ENCODE results near the gene SNX19.
A peak's percentile ranks its signal among the peaks of the same experiment; 100 is the strongest.

Gene SNX19

GRCh38 chr11:130854483-130854882, 61.8 kb downstream of the SNX19 start:
- no peak overlapping the region for H3K4me3 ChIP-seq (ENCODE audit: low read depth, low read length)
- TF ChIP-seq, protein P1, sequence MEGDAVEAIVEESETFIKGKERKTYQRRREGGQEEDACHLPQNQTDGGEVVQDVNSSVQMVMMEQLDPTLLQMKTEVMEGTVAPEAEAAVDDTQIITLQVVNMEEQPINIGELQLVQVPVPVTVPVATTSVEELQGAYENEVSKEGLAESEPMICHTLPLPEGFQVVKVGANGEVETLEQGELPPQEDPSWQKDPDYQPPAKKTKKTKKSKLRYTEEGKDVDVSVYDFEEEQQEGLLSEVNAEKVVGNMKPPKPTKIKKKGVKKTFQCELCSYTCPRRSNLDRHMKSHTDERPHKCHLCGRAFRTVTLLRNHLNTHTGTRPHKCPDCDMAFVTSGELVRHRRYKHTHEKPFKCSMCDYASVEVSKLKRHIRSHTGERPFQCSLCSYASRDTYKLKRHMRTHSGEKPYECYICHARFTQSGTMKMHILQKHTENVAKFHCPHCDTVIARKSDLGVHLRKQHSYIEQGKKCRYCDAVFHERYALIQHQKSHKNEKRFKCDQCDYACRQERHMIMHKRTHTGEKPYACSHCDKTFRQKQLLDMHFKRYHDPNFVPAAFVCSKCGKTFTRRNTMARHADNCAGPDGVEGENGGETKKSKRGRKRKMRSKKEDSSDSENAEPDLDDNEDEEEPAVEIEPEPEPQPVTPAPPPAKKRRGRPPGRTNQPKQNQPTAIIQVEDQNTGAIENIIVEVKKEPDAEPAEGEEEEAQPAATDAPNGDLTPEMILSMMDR (IDR thresholded peaks at IDR 0.05; ENCODE audit: low read depth, low read length), result no peak

DNA sequence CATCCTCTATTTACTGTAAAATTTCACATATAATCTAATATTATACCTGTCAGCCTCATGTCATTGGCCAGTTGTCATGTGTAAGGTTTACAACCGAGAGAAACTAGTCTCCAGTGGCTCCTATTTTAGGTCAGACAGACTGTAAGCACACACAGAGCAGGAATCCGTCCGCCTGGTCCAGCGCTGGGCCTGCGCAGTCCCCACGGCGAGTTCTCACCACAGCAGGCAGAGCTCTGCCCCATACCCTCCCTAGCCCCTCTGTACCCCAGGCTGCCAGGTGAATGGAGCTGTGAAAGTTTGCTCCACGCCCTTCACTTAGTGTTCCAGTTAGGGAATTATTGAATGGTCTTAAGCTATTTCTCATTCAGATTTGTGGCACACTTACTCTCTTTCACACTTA, 63.7 kb downstream of the SNX19 start:
- H3K4me3 ChIP-seq (ENCODE audit: low read depth, low read length), result no peak overlapping the region
- TF ChIP-seq, protein P1 (IDR thresholded peaks at IDR 0.05; ENCODE audit: low read depth, low read length), result no peak

DNA sequence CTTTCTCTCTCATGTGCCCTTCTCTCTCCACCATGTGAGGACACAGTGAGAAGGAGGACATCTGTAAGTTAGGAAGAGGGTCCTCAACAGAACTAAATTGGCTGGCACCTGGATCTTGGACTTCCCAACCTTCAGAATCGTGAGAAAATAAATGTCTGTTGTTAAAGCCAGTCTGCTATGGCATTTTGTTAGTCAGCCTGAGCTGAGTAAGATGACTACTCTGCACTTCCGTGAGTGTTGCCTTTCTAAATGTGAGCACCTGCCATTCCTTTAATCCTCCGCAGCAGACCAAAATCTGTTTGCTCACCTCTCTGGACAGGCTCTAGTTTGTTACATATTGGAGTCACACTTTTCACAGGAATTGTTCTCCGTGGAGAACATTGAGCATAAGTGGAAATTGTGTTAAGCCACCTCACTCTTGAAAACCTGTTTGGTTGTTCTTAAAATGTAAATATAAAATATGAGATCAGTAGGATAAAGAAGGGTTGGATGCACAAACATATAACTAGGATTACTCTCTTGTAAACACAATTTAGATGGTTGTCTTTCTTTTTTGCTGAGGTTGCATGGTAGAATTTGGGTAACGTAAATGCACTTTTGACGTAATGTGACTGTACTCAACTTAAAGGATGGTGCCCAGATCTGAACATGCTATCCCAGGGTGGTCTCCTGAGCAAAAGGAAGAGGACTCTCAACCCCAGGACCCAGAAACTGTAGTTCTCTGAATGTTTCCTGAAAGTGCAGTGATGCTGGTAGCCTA, 65.9 kb downstream of the SNX19 start:
- no peak overlapping the region for H3K4me3 ChIP-seq (ENCODE audit: low read depth, low read length)
- TF ChIP-seq, protein P1 (IDR thresholded peaks at IDR 0.05; ENCODE audit: low read depth, low read length), result no peak

GRCh38 chr11:130849215-130849568, 67.1 kb downstream of the SNX19 start:
- H3K4me3 ChIP-seq (ENCODE audit: low read depth, low read length), result no peak overlapping the region
- TF ChIP-seq, protein P1 (IDR thresholded peaks at IDR 0.05; ENCODE audit: low read depth, low read length), result no peak

DNA sequence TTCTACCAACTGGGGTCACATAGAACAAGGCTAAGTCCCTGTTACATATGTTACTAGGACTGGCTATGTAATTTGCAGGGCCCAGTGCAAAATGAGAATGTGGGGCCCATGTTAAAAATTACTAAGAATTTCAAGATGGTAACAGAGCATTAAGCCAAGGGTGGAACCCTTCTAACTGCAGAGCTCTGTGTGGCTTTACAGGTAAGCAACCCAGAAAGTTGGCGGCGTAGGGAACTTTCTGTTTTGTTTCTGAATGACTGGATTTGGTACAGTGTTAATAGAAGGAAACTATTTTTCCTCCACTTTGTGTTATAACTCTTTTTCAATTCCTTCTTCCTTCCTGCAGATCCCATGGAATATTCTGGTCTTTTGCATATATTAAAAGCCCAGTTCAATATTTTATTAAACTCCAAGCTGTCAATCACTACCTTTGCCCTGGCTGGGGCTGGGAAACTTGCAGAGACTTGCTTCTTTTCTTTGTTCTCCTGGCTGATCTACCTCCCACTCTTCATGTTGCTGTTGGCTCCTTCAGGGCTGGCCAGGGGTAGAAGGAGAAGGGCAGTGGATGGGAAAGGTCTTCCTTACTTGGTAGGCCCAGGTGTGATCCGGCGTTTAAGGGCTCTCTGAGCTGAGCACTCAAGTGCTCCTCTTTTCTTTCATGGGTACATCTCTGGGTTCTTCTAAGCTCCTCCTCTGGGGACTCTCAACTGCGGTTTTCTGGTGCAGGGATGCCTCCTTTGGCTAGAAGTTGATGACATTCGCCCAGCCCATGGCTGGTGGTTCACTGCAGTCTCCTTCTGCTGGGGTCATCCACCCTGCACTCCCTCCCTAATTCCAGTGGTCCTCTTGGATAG, 67.7 kb downstream of the SNX19 start:
- H3K4me3 ChIP-seq (ENCODE audit: low read depth, low read length), result no peak overlapping the region
- TF ChIP-seq, protein P1 (IDR thresholded peaks at IDR 0.05; ENCODE audit: low read depth, low read length), result no peak

DNA sequence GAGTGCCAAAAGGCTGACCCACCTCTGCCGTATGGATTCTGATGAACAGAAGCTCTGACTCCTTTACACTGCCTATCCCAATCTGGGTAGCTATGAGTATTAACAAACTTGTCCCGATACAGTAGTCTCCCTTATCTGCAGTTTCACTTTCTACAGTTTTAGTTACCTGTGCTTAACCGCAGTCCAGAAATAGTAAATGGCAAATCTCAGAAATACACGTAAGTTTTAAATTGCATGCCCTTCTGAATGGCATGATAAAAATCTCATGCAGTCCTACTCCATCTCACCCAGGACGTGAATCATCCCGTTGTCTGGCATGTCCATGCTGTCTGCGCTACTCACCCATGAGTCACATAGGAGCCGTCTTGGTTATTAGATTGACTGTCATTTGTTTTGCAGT, 68.8 kb downstream of the SNX19 start:
- TF ChIP-seq, protein P1 (IDR thresholded peaks at IDR 0.05; ENCODE audit: low read depth, low read length), result no peak
- H3K4me3 ChIP-seq (ENCODE audit: low read depth, low read length), result peak overlapping the region; percentile 27; the same call in 1 of the 2 replicates

GRCh38 chr11:130846606-130847005, 69.7 kb downstream of the SNX19 start:
- H3K4me3 ChIP-seq (ENCODE audit: low read depth, low read length), result no peak overlapping the region
- TF ChIP-seq, protein P1 (IDR thresholded peaks at IDR 0.05; ENCODE audit: low read depth, low read length), result no peak
